GM12864 (cell line): ENCODE results near the gene OSBP2.

Source experiments
- DNase-seq: peaks from one replicate; pipeline ENCODE4 v3.0.0-alpha.2; 2011; ENCODE audit warnings: low read depth
- H3K4me3 ChIP-seq: 2 replicates; pipeline ENCODE4 v1.5.1; 2011; ENCODE audit warnings: mild to moderate bottlenecking, low read depth, low read length, control low read depth
- TF ChIP-seq, protein P1 (sequence below): IDR thresholded peaks from 2 replicates; pipeline ENCODE4 v1.5.1; 2011; ENCODE audit warnings: low read depth, mild to moderate bottlenecking, moderate library complexity, low read length, control low read depth, inconsistent platforms; ENCODE audit errors: missing control alignments

OSBP2 gene

DNA sequence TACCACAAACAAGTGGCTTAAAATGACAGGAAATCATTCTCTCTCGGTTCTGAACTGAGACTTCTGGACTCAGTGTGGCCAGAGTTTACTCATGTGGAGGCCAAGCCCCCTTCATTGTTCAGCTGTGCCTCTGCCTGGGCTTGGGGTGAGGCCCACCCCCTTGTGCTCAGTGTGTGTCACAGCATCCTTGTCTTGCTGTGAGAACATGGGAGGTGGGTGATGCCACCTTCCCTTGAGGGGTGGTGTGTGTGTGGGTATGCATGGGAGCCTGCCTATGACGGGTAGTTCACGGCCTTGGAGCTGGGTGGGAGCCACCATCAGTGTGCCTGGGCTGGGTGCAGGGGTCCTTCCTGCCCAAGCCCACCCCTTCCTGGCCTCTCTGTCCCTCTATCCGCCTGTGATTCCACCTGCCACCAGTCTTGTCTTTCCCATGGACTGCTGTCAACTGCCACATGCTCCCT is 172.2 kb downstream of the OSBP2 start:
- H3K4me3 ChIP-seq, result no peak overlapping the region
- no peak for DNase-seq
- TF ChIP-seq, protein P1, sequence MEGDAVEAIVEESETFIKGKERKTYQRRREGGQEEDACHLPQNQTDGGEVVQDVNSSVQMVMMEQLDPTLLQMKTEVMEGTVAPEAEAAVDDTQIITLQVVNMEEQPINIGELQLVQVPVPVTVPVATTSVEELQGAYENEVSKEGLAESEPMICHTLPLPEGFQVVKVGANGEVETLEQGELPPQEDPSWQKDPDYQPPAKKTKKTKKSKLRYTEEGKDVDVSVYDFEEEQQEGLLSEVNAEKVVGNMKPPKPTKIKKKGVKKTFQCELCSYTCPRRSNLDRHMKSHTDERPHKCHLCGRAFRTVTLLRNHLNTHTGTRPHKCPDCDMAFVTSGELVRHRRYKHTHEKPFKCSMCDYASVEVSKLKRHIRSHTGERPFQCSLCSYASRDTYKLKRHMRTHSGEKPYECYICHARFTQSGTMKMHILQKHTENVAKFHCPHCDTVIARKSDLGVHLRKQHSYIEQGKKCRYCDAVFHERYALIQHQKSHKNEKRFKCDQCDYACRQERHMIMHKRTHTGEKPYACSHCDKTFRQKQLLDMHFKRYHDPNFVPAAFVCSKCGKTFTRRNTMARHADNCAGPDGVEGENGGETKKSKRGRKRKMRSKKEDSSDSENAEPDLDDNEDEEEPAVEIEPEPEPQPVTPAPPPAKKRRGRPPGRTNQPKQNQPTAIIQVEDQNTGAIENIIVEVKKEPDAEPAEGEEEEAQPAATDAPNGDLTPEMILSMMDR, result no peak

GRCh38 chr22:30867746-30868662 is 173.3 kb downstream of the OSBP2 start:
- H3K4me3 ChIP-seq, result no peak overlapping the region
- TF ChIP-seq, protein P1, result no peak
- no peak for DNase-seq

DNA sequence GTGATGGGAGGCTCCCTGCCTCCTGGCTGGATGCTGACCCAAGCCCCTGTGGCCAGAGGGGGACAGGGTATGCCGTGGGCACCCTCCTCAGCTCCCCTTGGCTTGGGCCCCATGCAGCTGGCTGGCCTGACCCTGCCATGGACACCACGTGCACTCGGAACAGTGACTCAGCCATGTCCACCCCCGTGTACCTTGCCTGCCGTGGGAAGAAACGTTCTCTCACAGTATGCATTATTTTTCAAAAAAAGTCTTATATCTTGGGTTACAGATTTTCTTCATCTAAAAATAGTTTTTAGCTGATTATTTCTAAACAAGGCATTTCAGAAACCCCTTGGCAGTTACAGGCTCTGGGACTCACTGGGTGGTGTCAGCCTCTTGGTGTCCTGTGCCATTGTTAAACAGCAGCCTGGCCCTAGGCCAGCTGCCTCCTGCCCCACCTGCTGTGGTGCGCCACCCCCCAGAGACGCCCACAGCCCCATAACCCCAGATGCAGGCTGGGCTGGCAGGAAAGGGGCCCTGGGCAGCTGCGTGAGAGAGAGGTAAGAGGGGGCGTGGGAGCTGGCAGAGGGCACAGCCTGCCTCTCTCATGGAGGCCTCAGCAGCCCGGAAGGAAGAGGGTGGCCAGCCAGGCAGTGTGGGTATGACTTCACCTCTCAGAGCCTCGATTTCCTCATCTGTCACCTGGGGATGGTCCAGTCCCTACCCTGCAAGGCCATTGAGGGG is 174.2 kb downstream of the OSBP2 start:
- no peak for DNase-seq
- H3K4me3 ChIP-seq, result no peak overlapping the region
- TF ChIP-seq, protein P1, result no peak

DNA sequence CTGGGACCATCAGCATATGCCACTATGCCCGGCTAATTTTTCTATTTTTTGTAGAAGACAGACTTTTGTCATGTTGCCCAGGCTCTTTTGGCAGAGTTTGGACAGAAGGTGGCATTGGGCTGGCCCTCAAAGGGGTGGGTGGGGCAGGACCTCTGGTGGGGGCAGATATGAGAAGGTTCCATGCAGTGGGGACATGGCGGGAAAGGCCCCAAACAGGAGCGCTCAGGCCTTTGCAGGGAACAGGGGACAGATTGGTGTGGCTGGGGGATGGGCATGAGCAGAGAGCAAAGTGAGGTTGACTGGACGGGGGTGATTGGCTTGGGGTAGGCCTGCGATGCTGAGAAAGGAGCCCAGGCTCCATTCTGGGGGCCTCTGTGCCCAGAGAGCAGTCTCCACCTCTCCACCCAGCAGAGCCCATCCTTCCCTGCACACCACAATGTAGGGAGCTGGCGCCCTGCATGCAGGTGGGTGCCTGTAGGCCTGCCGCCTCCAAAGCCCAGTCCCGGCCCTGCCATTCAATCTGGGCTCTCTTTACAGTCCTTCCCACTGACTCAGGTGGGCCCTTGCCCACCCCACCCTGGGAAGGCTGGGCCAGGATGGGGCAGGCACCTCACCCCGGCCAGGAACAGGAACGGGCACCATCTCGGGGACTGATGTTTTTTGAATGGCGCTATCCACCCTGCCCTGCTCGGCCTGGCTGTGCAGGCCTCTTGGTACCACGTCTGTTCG is 175.2 kb downstream of the OSBP2 start:
- TF ChIP-seq, protein P1, result no peak
- H3K4me3 ChIP-seq, result no peak overlapping the region
- no peak for DNase-seq

DNA sequence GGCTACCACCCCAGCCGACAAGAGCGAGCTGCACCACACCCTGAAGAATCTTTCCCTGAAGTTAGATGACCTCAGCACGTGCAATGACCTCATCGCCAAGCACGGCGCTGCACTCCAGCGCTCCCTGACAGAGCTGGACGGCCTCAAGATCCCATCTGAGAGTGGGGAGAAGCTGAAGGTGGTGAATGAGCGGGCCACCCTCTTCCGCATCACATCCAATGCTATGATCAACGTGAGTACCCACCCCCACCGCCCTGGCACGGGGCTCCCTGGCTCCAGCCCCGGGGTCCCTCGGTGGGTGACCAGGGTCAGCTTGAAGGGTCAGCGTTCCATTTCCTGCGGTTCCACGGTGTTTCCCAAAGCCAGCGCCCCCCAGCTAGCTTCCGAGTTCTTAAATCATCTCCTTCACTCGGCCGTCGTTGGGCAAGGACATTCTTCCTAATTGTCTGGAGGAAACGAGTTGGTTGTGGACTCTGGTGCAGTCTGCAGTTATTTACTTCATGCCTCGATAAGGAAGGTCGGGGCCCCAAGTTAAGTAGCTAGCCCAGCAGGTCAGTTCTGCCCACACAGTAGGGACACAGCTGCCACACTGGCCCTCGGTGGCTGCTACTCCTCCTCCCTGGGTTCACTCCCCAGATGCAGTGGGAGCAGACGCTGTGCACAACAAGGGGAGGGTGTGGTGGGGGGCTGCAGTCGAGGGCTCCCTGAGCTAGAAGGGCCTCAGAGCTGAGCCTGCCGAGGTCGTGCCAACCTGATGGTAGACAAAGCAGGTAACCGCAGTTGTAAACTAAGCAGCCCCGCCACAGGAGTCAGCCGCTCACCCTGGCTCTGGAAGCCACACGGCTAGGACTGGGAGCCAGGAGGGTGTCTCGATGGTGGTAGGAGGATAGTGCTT is 176.0 kb downstream of the OSBP2 start:
- no peak overlapping the region for H3K4me3 ChIP-seq
- no peak for DNase-seq
- TF ChIP-seq, protein P1, result no peak
